HEK293T (cell line): ENCODE results near the gene LARP1B.

Source experiments
- ELF4 ChIP-seq: fragments of 450-650 bp; IDR thresholded peaks from 2 replicates; pipeline ENCODE4 v1.6.1; 2017; ENCODE audit warnings: antibody characterized with exemption
- FOXA1 ChIP-seq: fragments of 450-650 bp; IDR thresholded peaks from 2 replicates; pipeline ENCODE4 v1.6.1; 2016; ENCODE audit warnings: mild to moderate bottlenecking

DNA sequence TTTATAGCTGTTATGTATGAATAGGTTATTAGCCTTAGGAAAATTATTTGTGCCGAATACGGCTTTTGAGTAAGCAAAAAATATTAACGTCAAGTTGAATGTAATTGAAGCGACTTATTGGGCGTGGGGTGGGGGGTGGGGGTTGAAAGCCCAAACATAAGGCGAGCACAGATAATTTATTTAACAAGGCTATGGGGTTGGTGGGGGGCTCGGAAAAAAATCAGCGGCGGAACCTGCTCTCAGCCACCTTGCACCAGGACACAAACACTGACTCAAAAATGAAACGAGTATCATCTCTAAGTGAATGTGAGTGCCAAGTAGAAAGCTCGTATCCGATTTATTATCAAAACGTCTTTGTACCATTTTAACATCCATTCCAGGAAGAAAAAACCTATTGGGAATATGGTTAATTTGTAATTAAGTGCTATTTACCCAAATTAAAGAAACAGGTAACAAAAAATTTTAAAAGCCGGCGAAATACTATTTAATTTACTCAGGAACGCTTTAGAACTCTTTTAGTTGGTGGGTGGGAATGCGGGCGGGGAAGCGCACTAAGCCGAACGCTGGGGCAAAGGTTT lies 902 bp upstream of the LARP1B start:
- TF ChIP-seq FOXA1, result no peak
- no peak for TF ChIP-seq ELF4
